Panc1 (cell line): ENCODE data around the gene IFT27.

Experiments
- CTCF ChIP-seq: fragments of 450-650 bp; IDR thresholded peaks from 2 replicates; pipeline ENCODE4 v1.5.1; 2017; ENCODE audit warnings: mild to moderate bottlenecking
- REST ChIP-seq, 2 experiments: IDR thresholded peaks; 2 replicates each; pipeline ENCODE4 v1.6.1; 2011 to 2012; ENCODE audit warnings: low read depth in 2 of 2, control low read depth in 1 of 2, low read length in 1 of 2, mild to moderate bottlenecking in 1 of 2, moderate library complexity in 1 of 2; ENCODE audit not compliant: insufficient read depth in 1 of 2
- SIN3A ChIP-seq: IDR thresholded peaks from 2 replicates; pipeline ENCODE4 v1.6.1; 2012; ENCODE audit warnings: low read depth, mild to moderate bottlenecking, low read length, moderate library complexity, borderline replicate concordance; ENCODE audit not compliant: insufficient read depth
- TCF7L2 ChIP-seq: IDR thresholded peaks from 2 replicates; pipeline ENCODE4 v1.6.1; 2011; ENCODE audit warnings: mild to moderate bottlenecking, low read depth, low read length, inconsistent platforms

- no peak for TF ChIP-seq CTCF
- TF ChIP-seq TCF7L2, result no peak
- no peak for TF ChIP-seq SIN3A
- TF ChIP-seq REST (IDR thresholded peaks at IDR 0.05; ENCODE audit: insufficient read depth in 1 of 2, low read depth in 2 of 2, low read length in 1 of 2), result no peak
These were observed 35.2 kb downstream of the IFT27 start for GRCh38 chr22:36740716-36741115.
